Endothelial cell (in vitro differentiated cells): ENCODE measurements around the gene PAF1. TPM values are rescaled to one million over a fixed set of nuclear protein-coding genes. Genes with fewer than 3 reads are reported as not detected.
A peak's percentile ranks its signal among the peaks of the same experiment; 100 is the strongest.

ENCODE experiments used
- DNase-seq: peaks from one replicate; pipeline ENCODE4 v3.0.0; 2021; ENCODE audit warnings: low spot score
- H3K27ac Mint-ChIP-seq: one replicate; pipeline ENCODE4 v1.8.0; 2021; ENCODE audit warnings: mixed read lengths, inconsistent platforms; ENCODE audit not compliant: unreplicated experiment
- H3K27me3 Mint-ChIP-seq: one replicate; pipeline ENCODE4 v1.8.0; 2021; ENCODE audit warnings: mild to moderate bottlenecking, moderate library complexity, mixed read lengths, inconsistent platforms; ENCODE audit not compliant: unreplicated experiment
- H3K36me3 Mint-ChIP-seq: one replicate; pipeline ENCODE4 v1.8.0; 2021; ENCODE audit warnings: mild to moderate bottlenecking, low read depth, mixed read lengths, inconsistent platforms; ENCODE audit not compliant: unreplicated experiment
- H3K4me1 Mint-ChIP-seq: one replicate; pipeline ENCODE4 v1.8.0; 2021; ENCODE audit warnings: mild to moderate bottlenecking, mixed read lengths, inconsistent platforms; ENCODE audit not compliant: unreplicated experiment
- H3K4me3 Mint-ChIP-seq: one replicate; pipeline ENCODE4 v1.8.0; 2021; ENCODE audit warnings: mild to moderate bottlenecking, mixed read lengths, inconsistent platforms; ENCODE audit not compliant: unreplicated experiment
- H3K9me3 Mint-ChIP-seq: one replicate; pipeline ENCODE4 v1.8.0; 2021; ENCODE audit warnings: mixed read lengths, inconsistent platforms; ENCODE audit not compliant: unreplicated experiment
- CTCF ChIP-seq: fragments of 200-600 bp; sonication (generic); IDR thresholded peaks from one replicate; pipeline ENCODE4 v1.5.0; 2021; ENCODE audit warnings: antibody characterized with exemption; ENCODE audit not compliant: unreplicated experiment
- total RNA-seq: library from RNA; stranded (reverse); fragmentation: NEBNext Ultra II Directional; extraction: Animal tissue kit (Norgen Biotek cat#: 25700); gene quantifications from one replicate; pipeline ENCODE4 v1.2.1, GENCODE V29; 2021; ENCODE audit not compliant: unreplicated experiment

Gene PAF1
- total RNA-seq, 1 donor from 2014 or later = 31.7 TPM

GRCh38 chr19:39401549-39402345 is 10.8 kb upstream of the PAF1 start:
- Mint-ChIP-seq H3K27ac (peak overlapping the region; percentile 92), H3K36me3 (peaks cover 8% of the 10 kb centered on the region), H3K9me3 (no peaks in the 10 kb centered on the region), H3K4me3 (peak overlapping the region; percentile 83), H3K27me3 (peaks cover 25% of the 10 kb centered on the region), H3K4me1 (peaks cover 26% of the 10 kb centered on the region)
- no peak for TF ChIP-seq CTCF
- DNase-seq = no peak

GRCh38 chr19:39401070-39401548 is 10.2 kb upstream of the PAF1 start:
- H3K4me1 Mint-ChIP-seq = peaks cover 24% of the 10 kb centered on the region
- no peak for TF ChIP-seq CTCF
- H3K27me3 Mint-ChIP-seq = peaks cover 22% of the 10 kb centered on the region
- DNase-seq = no peak
- H3K4me3 Mint-ChIP-seq = peak overlapping the region; percentile 60
- no peaks in the 10 kb centered on the region for H3K9me3 Mint-ChIP-seq
- H3K27ac Mint-ChIP-seq = peak overlapping the region; percentile 92
- peaks cover 8% of the 10 kb centered on the region for H3K36me3 Mint-ChIP-seq

- no peak for DNase-seq
- H3K36me3 Mint-ChIP-seq = peaks cover 11% of the 10 kb centered on the region
- TF ChIP-seq CTCF = no peak
- peak overlapping the region; percentile 42 for H3K4me3 Mint-ChIP-seq
- H3K9me3 Mint-ChIP-seq = no peaks in the 10 kb centered on the region
- H3K27me3 Mint-ChIP-seq = peaks cover 23% of the 10 kb centered on the region
- H3K27ac Mint-ChIP-seq = no peak overlapping the region
- peaks cover 23% of the 10 kb centered on the region for H3K4me1 Mint-ChIP-seq
Observed at GRCh38 chr19:39400061-39400460, 9.2 kb upstream of the PAF1 start.

- peak overlapping the region; percentile 42 for H3K4me3 Mint-ChIP-seq
- peaks cover 12% of the 10 kb centered on the region for H3K36me3 Mint-ChIP-seq
- H3K4me1 Mint-ChIP-seq = peaks cover 23% of the 10 kb centered on the region
- TF ChIP-seq CTCF = no peak
- no peak for DNase-seq
- H3K27me3 Mint-ChIP-seq = peaks cover 23% of the 10 kb centered on the region
- H3K9me3 Mint-ChIP-seq = no peaks in the 10 kb centered on the region
- H3K27ac Mint-ChIP-seq = no peak overlapping the region
Observed at GRCh38 chr19:39399668-39400050, 8.8 kb upstream of the PAF1 start.

- H3K27me3 Mint-ChIP-seq = peaks cover 21% of the 10 kb centered on the region
- TF ChIP-seq CTCF = no peak
- no peak overlapping the region for H3K4me3 Mint-ChIP-seq
- H3K9me3 Mint-ChIP-seq = no peaks in the 10 kb centered on the region
- H3K4me1 Mint-ChIP-seq = peaks cover 20% of the 10 kb centered on the region
- no peak for DNase-seq
- peaks cover 13% of the 10 kb centered on the region for H3K36me3 Mint-ChIP-seq
- peak overlapping the region; percentile 89 for H3K27ac Mint-ChIP-seq
Observed at GRCh38 chr19:39398297-39398864, 7.5 kb upstream of the PAF1 start.
